ENCODE measurements around the gene RASSF3.
"Not testable (repeated sequence)": the region's sequence is repeated elsewhere in the genome, so short reads cannot be mapped to it uniquely, and the experiment has no call there.

The RASSF3 gene

GRCh38 chr12:64598831-64599230 lies 11.5 kb upstream of the RASSF3 start:
- no peak for DNase-seq

GRCh38 chr12:64600164-64600561 lies 10.1 kb upstream of the RASSF3 start:
- peak in 1 of 2 experiments; percentile 35 for DNase-seq

- DNase-seq, result no peak
Observed at GRCh38 chr12:64603183-64603841, 7.0 kb upstream of the RASSF3 start.

GRCh38 chr12:64608901-64609535 lies 1.3 kb upstream of the RASSF3 start:
- peak; percentile 45 to 51 for DNase-seq

GRCh38 chr12:64609536-64610078 lies 688 bp upstream of the RASSF3 start:
- DNase-seq, result peak in 1 of 2 experiments; percentile 25

GRCh38 chr12:64610660-64611340 lies 505 bp downstream of the RASSF3 start:
- DNase-seq, result peak; percentile 21 to 47

- DNase-seq, result peak in 1 of 2 experiments; percentile 3
Observed at GRCh38 chr12:64611341-64612284, 1.3 kb downstream of the RASSF3 start.

GRCh38 chr12:64612843-64613242 lies 2.5 kb downstream of the RASSF3 start:
- no peak for DNase-seq

GRCh38 chr12:64613775-64614398 lies 3.6 kb downstream of the RASSF3 start:
- DNase-seq, result not testable (repeated sequence)

- DNase-seq, result no peak
Observed at GRCh38 chr12:64616201-64616600, 5.9 kb downstream of the RASSF3 start.

GRCh38 chr12:64618953-64619590 lies 8.8 kb downstream of the RASSF3 start:
- DNase-seq, result no peak

GRCh38 chr12:64621257-64621942 lies 11.1 kb downstream of the RASSF3 start:
- no peak for DNase-seq

GRCh38 chr12:64624035-64624434 lies 13.7 kb downstream of the RASSF3 start:
- DNase-seq, result no peak

GRCh38 chr12:64625243-64626077 lies 15.2 kb downstream of the RASSF3 start:
- DNase-seq, result no peak

GRCh38 chr12:64626588-64626987 lies 16.3 kb downstream of the RASSF3 start:
- not testable (repeated sequence) for DNase-seq

GRCh38 chr12:64627771-64628170 lies 17.5 kb downstream of the RASSF3 start:
- no peak for DNase-seq

GRCh38 chr12:64631197-64631596 lies 20.9 kb downstream of the RASSF3 start:
- no peak for DNase-seq

- DNase-seq, result peak in 1 of 2 experiments; percentile 8
Observed at GRCh38 chr12:64633011-64633939, 23.0 kb downstream of the RASSF3 start.

GRCh38 chr12:64633940-64634337 lies 23.6 kb downstream of the RASSF3 start:
- peak in 1 of 2 experiments; percentile 16 for DNase-seq

Measured in SHP77 (cell line).